A204.1 (cell line): ENCODE results near the gene CXCL10.

Experiments used
- FAIRE-seq: peaks from 2 replicates; lab custom pipeline; 2012; peaks lifted over from hg19 to GRCh38; lab: Jason Lieb, UNC

The CXCL10 gene

DNA sequence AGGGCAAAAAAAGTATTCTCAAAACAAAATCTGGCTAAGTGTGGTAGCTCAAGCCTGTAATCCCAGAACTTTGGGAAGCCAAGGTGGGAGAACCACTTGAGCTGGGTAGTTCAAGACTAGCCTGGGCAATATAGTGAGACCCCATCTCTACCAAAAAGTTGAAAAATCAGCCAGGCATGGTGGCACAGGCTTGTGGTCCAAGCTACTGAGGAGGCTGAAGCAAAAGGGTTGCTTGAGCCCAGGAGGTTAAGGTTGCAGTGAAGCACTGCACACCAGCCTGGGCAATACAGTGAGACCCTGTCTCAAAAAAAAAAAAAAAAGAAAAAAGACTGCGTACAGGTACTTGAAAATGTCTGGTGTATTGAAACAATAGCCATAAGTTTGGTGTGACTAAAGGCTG lies 30.8 kb downstream of the CXCL10 start:
- no peak for FAIRE-seq

DNA sequence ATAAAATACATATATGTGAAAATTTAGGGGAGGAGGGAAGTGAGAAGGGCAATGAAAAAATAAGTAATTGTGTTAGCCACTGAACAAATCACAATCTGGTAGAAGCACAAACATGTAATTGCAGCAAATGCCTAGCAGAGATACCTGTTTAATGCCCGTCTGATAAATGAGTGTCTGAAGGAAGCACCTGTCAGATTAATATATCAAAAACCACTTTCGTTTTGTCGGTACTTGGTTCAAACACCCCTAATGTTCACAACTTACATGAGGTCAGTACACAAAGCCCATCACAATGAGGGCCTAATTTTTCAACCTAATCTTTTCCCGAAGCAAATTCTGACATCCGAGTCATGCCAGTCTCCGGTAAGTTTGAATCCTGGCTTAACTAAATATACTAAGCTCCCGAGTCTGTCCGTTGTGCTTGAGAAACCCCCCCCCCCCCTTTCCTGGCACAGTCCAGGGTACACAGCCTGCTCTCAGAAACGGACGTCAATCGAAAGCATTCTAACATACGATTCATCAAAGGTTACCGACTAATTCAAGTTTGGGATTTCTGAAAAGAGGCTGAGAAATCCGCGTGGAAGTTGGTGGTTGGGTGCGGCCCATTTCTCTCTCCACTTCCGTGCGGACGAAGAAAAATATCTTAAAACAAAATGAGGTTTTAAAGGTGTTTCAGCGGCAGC lies 33.3 kb downstream of the CXCL10 start:
- no peak for FAIRE-seq

GRCh38 chr4:75985116-75985515 lies 38.2 kb downstream of the CXCL10 start:
- FAIRE-seq: no peak

GRCh38 chr4:75980576-75980975 lies 42.7 kb downstream of the CXCL10 start:
- FAIRE-seq: no peak

GRCh38 chr4:75976177-75976576 lies 47.1 kb downstream of the CXCL10 start:
- FAIRE-seq: no peak

GRCh38 chr4:75973766-75974165 lies 49.5 kb downstream of the CXCL10 start:
- FAIRE-seq: no peak
